HG02973 (cell line): Measurements from ENCODE around the gene SH3BP4.

ENCODE experiments used
- ATAC-seq: cut with Tn5 transposase; IDR thresholded peaks from one replicate; pipeline ENCODE4 v1.9.1; 2021; ENCODE audit warnings: moderate library complexity; ENCODE audit not compliant: unreplicated experiment

Gene SH3BP4

GRCh38 chr2:234966340-234966739, 14.5 kb downstream of the SH3BP4 start:
- ATAC-seq, result no peak

DNA sequence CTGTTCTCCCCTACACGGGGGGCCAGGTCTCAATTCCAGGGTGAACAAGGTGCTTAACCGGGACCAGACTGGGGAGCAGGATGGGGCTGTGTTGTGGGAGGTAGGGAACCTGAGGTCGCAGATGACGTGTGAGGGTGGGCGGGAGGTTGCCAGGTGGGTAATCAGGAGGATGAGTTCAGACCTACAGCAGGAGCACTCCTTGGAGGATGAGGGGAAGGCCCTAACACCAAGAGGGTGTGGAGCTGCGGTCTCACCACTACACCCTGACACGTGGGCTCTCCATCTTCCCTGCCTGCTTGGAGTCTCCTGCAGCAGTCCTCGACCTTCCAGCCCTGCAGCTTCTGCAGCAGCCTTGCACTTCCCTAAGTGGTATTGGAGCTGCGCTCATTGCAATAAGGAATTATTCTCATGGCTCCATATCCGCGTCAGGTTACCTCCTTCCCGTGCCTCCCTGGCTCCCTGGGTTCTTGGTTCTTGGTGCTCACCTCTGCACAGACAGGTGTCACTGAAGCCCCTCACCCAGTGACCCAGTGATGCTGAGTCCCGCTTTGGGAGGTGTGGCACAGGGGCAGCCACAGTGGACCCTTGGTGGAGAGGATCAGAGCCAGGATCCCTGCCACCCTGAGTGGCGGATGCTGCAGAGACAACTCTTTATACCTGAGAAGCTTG, 15.5 kb downstream of the SH3BP4 start:
- ATAC-seq, result no peak

DNA sequence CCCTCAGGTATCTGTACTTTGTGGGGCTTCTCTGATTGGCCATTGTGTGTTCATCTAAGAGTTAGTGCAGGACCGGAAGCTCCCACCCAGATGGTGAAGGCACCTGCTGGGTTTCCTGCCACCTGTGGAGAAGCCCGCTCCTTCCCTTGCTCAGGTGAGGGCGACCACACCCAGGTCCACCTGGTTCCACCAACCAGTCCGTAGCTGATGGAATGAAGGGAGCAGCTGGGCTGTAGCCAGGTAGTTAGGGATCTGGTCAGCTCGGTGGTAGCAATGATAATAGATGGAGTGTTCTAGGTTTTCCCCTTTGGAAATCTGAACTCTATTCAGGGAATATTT, 16.0 kb downstream of the SH3BP4 start:
- no peak for ATAC-seq

- ATAC-seq, result no peak
Observed at GRCh38 chr2:234968631-234969305, 17.0 kb downstream of the SH3BP4 start.

DNA sequence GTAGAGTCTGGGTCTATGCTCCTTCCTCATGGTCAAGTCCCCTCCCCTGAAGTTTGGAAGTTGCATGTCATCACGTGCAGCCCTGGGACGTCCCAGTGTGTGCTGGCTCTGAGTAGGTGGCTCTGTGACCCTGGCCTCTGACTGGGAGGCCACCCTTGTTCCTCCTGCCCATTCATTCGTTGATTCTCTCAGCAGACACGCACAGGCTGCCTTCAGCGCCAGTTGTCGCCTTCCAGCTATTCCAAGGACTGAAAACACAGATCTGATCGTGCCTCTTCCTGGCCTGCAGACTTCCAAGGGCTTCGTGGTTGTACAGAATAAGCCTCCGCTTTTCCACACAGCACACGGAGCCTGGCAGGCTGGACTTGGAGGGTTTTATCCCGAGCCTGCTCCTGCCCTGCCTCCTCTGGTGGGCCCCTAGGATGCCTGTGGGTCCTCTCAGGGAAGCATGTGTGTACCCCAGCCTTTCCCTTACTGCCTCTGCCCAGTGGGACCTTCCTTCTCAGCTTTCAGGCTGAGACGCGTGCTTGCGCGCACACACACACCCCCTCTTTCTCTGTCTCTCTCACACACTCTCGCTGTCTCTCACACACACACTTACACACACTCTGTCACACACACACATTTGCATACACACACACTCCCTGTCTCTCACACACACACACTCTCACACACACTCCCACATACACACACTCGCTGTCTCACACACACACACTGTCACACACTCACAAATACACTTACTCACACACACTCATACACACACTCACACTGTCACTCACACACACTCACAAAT, 17.7 kb downstream of the SH3BP4 start:
- ATAC-seq, result no peak

DNA sequence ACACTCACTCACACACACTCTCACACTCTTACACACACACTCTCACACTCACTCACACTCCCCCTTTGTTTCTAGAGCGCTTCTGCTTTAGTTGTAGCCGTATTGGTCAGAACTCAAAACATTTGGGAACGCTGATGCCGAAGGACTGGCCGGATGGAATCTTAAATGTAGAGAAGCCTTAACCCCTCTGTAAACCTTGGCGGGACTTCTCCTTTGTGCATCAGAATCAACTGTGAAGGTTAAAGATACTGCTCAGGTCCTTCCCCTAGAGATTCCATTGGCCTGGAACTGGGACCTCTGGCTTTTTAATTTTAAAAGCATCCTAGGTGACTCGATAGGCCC, 18.3 kb downstream of the SH3BP4 start:
- no peak for ATAC-seq

- no peak for ATAC-seq
Observed at GRCh38 chr2:234970477-234970882, 18.7 kb downstream of the SH3BP4 start.

DNA sequence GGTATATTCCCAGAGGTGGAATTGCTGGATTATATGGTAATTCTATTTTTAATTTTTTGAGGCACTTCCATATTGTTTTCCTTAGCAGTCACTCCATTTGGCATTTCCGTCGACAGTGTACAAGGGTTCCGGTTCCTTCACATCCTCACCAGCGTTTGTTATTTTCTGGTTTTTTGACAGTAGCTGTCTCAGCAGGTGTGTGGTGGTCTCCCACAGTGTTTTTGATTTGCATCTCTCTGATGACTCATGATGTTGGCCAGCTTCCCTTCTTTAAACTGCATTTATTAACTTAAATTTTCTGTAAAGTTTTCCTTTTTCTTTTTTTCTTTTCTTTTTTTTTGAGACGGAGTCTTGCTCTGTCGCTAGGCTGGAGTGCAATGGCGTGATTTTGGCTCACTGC, 19.7 kb downstream of the SH3BP4 start:
- ATAC-seq, result no peak

- no peak for ATAC-seq
Observed at GRCh38 chr2:234973008-234973407, 21.2 kb downstream of the SH3BP4 start.

DNA sequence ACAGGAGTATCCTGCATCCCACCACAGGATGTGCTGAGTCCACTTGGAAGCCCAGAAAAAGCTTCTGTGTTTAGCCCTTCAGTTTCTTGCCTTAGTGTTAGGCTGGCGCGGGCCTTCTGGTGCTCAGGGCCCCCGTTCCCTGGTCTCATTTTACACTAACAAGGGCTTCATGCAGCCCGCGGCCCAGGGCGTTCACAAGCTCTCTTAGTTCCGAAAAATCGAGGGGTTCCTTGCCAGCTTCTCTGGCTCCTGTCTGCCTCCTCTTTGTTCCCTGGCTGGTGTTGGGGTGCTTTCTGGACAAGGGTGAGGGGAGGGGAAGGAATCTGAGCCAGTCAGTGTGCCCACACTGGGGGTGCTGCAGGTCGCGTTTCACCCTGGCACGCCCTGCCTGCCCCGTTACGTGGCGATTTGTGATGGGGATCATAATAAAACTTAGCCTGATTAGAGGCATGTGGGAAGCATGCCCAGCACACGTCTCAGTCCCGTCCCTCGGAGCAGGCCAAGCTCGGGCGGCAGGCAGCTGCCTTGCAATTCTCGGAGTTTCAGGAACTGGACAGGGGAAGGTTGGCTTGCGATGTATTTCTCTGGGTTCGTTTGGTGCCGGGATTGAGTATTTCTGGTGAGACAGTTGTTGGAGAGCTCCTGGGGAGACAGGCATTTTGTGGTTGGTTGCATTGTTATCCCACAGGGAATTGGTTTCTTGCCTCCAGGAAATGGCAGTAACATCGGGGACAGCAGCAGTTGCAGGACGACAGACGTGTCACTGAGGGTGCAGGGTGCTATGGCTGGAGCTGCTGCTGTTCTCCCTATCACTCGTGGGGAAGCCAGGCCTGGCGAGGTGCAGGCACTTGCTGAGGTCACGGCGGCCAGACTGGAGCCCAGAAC, 22.9 kb downstream of the SH3BP4 start:
- no peak for ATAC-seq

- ATAC-seq, result no peak
Observed at GRCh38 chr2:234975611-234976010, 23.8 kb downstream of the SH3BP4 start.

DNA sequence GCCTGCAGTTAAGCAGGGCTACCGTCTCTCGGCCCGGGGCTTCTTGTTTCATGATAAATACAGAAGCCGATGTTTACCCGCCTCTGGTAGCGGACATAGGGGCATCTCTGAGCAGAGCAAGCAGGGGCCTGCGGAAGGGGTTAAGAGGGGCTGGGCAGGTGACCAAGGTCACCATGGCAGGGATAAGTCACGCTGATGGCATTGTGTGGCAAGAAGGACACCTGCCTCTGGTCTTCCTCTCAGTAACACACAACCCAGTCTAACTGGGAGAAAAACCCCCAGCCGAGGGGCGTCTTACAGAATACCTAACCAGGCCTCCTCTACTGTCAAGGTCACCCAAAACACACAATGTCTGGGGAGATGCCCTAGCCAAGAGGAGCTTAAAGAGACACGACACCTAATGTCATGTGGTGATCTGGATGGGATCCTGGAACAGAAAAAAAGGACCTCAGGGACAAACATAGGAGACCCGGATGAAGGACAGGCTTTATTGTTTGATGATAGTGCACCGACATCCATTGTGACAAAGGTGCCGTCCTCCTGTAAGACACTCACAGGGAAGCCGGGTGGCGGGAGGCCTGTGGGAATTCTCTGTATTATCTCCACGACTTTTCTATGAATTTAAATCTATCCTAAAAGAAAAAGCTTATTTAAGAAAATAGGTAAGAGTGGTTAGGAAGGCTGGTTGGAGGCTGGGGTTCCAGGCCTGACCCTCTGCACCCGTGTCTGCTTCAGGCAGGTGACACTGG, 24.8 kb downstream of the SH3BP4 start:
- no peak for ATAC-seq

DNA sequence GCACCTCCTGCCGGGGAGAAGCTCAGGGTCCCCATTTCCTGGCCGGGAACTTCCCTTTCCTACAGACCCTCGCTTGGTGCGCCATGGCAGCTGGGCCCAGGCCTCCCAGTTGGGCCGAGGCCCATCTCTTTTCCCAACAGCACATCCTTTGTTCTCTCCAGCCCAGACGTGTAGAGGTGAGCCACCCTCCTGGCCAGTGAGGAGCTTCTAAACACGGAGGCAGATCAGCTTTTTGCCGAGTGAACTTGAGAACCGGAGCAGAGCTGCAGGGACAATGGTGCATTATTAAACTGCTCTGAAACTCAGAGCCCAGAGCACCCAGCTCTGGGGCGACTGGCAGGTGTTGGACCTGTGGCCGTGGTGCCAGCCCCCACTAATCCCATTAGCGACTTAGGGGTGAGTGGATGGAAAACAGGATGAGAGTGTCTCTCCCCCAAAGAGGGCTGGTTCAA, 25.4 kb downstream of the SH3BP4 start:
- ATAC-seq, result no peak

- no peak for ATAC-seq
Observed at GRCh38 chr2:234978466-234979203, 26.8 kb downstream of the SH3BP4 start.

GRCh38 chr2:234979204-234980167, 27.7 kb downstream of the SH3BP4 start:
- ATAC-seq, result no peak

DNA sequence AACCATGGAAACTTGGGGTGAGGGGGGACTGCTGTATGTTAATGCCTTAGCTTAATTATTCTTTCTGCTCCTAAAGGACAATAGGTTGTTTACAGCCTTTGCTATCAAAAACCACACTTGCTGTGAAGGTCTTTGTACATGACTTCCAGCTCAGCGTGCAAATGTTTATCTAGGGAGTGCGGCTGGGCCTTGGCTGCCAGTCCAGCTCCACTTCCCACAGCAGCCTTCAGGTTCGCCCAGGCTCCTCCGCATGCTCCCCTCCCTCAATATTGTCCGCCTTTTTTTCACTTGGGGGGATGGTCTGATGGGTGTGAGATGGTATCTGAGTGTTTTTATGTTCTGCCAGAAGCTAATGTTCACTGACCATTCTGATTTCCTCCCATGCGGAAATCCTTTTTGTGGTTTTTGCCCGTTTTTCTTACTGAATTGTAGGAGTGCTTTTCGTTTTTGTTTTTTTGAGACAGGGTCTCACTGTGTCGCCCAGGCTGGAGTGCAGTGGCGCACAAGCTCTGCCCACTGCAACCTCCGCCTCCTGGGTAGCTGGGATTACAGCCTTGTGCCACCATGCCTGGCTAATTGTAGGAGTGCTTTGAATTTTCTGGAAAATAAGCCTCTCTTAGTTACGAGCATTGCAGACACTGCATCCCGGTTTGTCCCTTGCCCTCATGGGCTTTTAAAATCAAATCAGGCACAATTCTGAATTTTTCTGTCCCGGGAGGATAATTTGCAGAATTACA, 28.8 kb downstream of the SH3BP4 start:
- no peak for ATAC-seq

- no peak for ATAC-seq
Observed at GRCh38 chr2:234981197-234982095, 29.6 kb downstream of the SH3BP4 start.
